Measurements from ENCODE around the gene OLFML2B. TPM values are rescaled to one million over a fixed set of nuclear protein-coding genes. Genes with fewer than 3 reads are reported as not detected.

OLFML2B gene
- total and polyA plus RNA-seq, 2 experiments from 2014 or later, result 1.2 to 2.9 TPM

GRCh38 chr1:161982917-161983316, 40.8 kb downstream of the OLFML2B start:
- Histone ChIP-seq H3K36me3 (replicated peaks; ENCODE audit: insufficient read depth, low read depth) (no peaks in the 10 kb centered on the region), H3K4me2 (no peak overlapping the region), H3K4me3 (no peak overlapping the region), H3K79me2 (no peaks in the 10 kb centered on the region), H4K20me1 (ENCODE audit: insufficient read depth, poor library complexity, severe bottlenecking) (no peaks in the 10 kb centered on the region), H3K9me2 (replicated peaks; ENCODE audit: insufficient read depth) (no peaks in the 10 kb centered on the region), H3K27me3 (no peaks in the 10 kb centered on the region), H3K9me3 (ENCODE audit: low read depth) (no peaks in the 10 kb centered on the region), H3K4me1 (ENCODE audit: insufficient read depth) (no peaks in the 10 kb centered on the region), H3K27ac (no peak overlapping the region), H2AFZ (no peak overlapping the region)
- DNase-seq (ENCODE audit: low spot score), result no peak
- whole genome bisulfite sequencing (ENCODE audit: low lambda C conversion rate, missing lambda C conversion rate), result 86% methylated on average over 9 of the region's 9 CpGs
- TF ChIP-seq EZH2 (IDR thresholded peaks at IDR 0.05; ENCODE audit: borderline replicate concordance) (no peak), EZH2phosphoT487 (IDR thresholded peaks at IDR 0.05; ENCODE audit: low read depth, severe bottlenecking, unreplicated experiment) (no peak), CTCF (IDR thresholded peaks at IDR 0.05; ENCODE audit: poor library complexity) (no peak)

- TF ChIP-seq EZH2 (IDR thresholded peaks at IDR 0.05; ENCODE audit: borderline replicate concordance) (no peak), CTCF (IDR thresholded peaks at IDR 0.05; ENCODE audit: poor library complexity) (no peak), EZH2phosphoT487 (IDR thresholded peaks at IDR 0.05; ENCODE audit: low read depth, severe bottlenecking, unreplicated experiment) (no peak)
- Histone ChIP-seq H3K36me3 (replicated peaks; ENCODE audit: insufficient read depth, low read depth) (no peaks in the 10 kb centered on the region), H3K9me3 (ENCODE audit: low read depth) (no peaks in the 10 kb centered on the region), H3K4me2 (no peak overlapping the region), H3K27ac (no peak overlapping the region), H3K4me3 (no peak overlapping the region), H2AFZ (no peak overlapping the region), H3K79me2 (no peaks in the 10 kb centered on the region), H3K4me1 (ENCODE audit: insufficient read depth) (no peaks in the 10 kb centered on the region), H3K9me2 (replicated peaks; ENCODE audit: insufficient read depth) (no peaks in the 10 kb centered on the region), H3K27me3 (no peaks in the 10 kb centered on the region), H4K20me1 (ENCODE audit: insufficient read depth, poor library complexity, severe bottlenecking) (no peaks in the 10 kb centered on the region)
- DNase-seq (ENCODE audit: low spot score), result no peak
- 84% methylated on average over 5 of the region's 5 CpGs for WGBS (ENCODE audit: low lambda C conversion rate, missing lambda C conversion rate)
Observed at GRCh38 chr1:161982507-161982895, 41.2 kb downstream of the OLFML2B start.

GRCh38 chr1:161981735-161982506, 41.7 kb downstream of the OLFML2B start:
- Histone ChIP-seq H3K9me2 (replicated peaks; ENCODE audit: insufficient read depth) (no peaks in the 10 kb centered on the region), H3K9me3 (ENCODE audit: low read depth) (no peaks in the 10 kb centered on the region), H3K4me3 (no peak overlapping the region), H3K4me1 (ENCODE audit: insufficient read depth) (no peaks in the 10 kb centered on the region), H3K4me2 (no peak overlapping the region), H3K27me3 (no peaks in the 10 kb centered on the region), H2AFZ (no peak overlapping the region), H3K36me3 (replicated peaks; ENCODE audit: insufficient read depth, low read depth) (no peaks in the 10 kb centered on the region), H3K27ac (no peak overlapping the region), H3K79me2 (no peaks in the 10 kb centered on the region), H4K20me1 (ENCODE audit: insufficient read depth, poor library complexity, severe bottlenecking) (no peaks in the 10 kb centered on the region)
- TF ChIP-seq EZH2 (IDR thresholded peaks at IDR 0.05; ENCODE audit: borderline replicate concordance) (no peak), CTCF (IDR thresholded peaks at IDR 0.05; ENCODE audit: poor library complexity) (no peak), EZH2phosphoT487 (IDR thresholded peaks at IDR 0.05; ENCODE audit: low read depth, severe bottlenecking, unreplicated experiment) (no peak)
- no peak for DNase-seq (ENCODE audit: low spot score)
- WGBS (ENCODE audit: low lambda C conversion rate, missing lambda C conversion rate), result 86% methylated on average over 11 of the region's 11 CpGs

Measured in hepatocyte (in vitro differentiated cells).